Measurements from ENCODE around the gene ZRSR2. TPM values are rescaled to one million over a fixed set of nuclear protein-coding genes. Genes with fewer than 3 reads are reported as not detected.

Gene ZRSR2
- polyA plus RNA-seq, 4 donors, result 12.3 to 19.9 (median 16.3) TPM

- no peak for DNase-seq (ENCODE audit: low read depth in 4 of 4, low spot score in 2 of 4)
Observed at GRCh38 chrX:15843960-15844359, 53.7 kb downstream of the ZRSR2 start.

- DNase-seq (ENCODE audit: low read depth in 4 of 4, low spot score in 2 of 4), result no peak
Observed at GRCh38 chrX:15848576-15848975, 58.3 kb downstream of the ZRSR2 start.

- no peak for DNase-seq (ENCODE audit: low read depth in 4 of 4, low spot score in 2 of 4)
Observed at GRCh38 chrX:15849555-15849954, 59.3 kb downstream of the ZRSR2 start.

- DNase-seq (ENCODE audit: low read depth in 4 of 4, low spot score in 2 of 4), result no peak
Observed at GRCh38 chrX:15853586-15854079, 63.3 kb downstream of the ZRSR2 start.

- DNase-seq (ENCODE audit: low read depth in 4 of 4, low spot score in 2 of 4), result no peak
Observed at GRCh38 chrX:15854080-15854655, 63.9 kb downstream of the ZRSR2 start.

GRCh38 chrX:15854712-15855567 lies 64.7 kb downstream of the ZRSR2 start, which contains the start of gene AP1S2:
Gene AP1S2 (minus strand): TSS chrX:15854813. CDS start chrX:15852524, 2,289 bp downstream.
- peak in 3 of 4 donors; percentile 66 to 74 (median 73) for DNase-seq (ENCODE audit: low read depth in 4 of 4, low spot score in 2 of 4)

- DNase-seq (ENCODE audit: low read depth in 4 of 4, low spot score in 2 of 4), result no peak
Observed at GRCh38 chrX:15855568-15856221, 65.4 kb downstream of the ZRSR2 start.

GRCh38 chrX:15856222-15856587 lies 65.9 kb downstream of the ZRSR2 start:
- no peak for DNase-seq (ENCODE audit: low read depth in 4 of 4, low spot score in 2 of 4)

GRCh38 chrX:15856636-15857035 lies 66.4 kb downstream of the ZRSR2 start:
- DNase-seq (ENCODE audit: low read depth in 4 of 4, low spot score in 2 of 4), result no peak

GRCh38 chrX:15858051-15858450 lies 67.8 kb downstream of the ZRSR2 start:
- no peak for DNase-seq (ENCODE audit: low read depth in 4 of 4, low spot score in 2 of 4)

GRCh38 chrX:15860921-15861320 lies 70.6 kb downstream of the ZRSR2 start:
- no peak for DNase-seq (ENCODE audit: low read depth in 4 of 4, low spot score in 2 of 4)

- DNase-seq (ENCODE audit: low read depth in 4 of 4, low spot score in 2 of 4), result no peak
Observed at GRCh38 chrX:15864023-15864422, 73.7 kb downstream of the ZRSR2 start.

GRCh38 chrX:15864629-15865028 lies 74.3 kb downstream of the ZRSR2 start:
- DNase-seq (ENCODE audit: low read depth in 4 of 4, low spot score in 2 of 4), result no peak

- DNase-seq (ENCODE audit: low read depth in 4 of 4, low spot score in 2 of 4), result no peak
Observed at GRCh38 chrX:15866147-15866546, 75.9 kb downstream of the ZRSR2 start.

- DNase-seq (ENCODE audit: low read depth in 4 of 4, low spot score in 2 of 4), result no peak
Observed at GRCh38 chrX:15869695-15870094, 79.4 kb downstream of the ZRSR2 start.

GRCh38 chrX:15870310-15870709 lies 80.0 kb downstream of the ZRSR2 start:
- no peak for DNase-seq (ENCODE audit: low read depth in 4 of 4, low spot score in 2 of 4)

Other genes starting within 250 kb of the ZRSR2 start
- gene ACE2, start 189.5 kb upstream of the ZRSR2 start, polyA plus RNA-seq (ENCODE audit: insufficient read length in 4 of 4), result 10 to 100 TPM; 29.4 to 58.0 (median 51.3) TPM
- gene CLTRN, start 125.7 kb upstream of the ZRSR2 start, polyA plus RNA-seq (ENCODE audit: insufficient read length in 4 of 4), result 10 to 100 TPM; 19.3 to 23.2 (median 20.4) TPM
- gene CA5B, start 52.2 kb upstream of the ZRSR2 start, polyA plus RNA-seq (ENCODE audit: insufficient read length in 4 of 4), result 10 to 100 TPM in 2 of 4 donors, 1 to 10 TPM in 2; 6.0 to 11.0 (median 9.0) TPM
- 10 to 100 TPM; 48.3 to 57.7 (median 53.5) TPM for gene AP1S2, start 64.3 kb downstream of the ZRSR2 start, polyA plus RNA-seq (ENCODE audit: insufficient read length in 4 of 4)

Measured in left renal cortex interstitium (tissue), 4 donors.